NB4 (cell line): ENCODE measurements around the gene SND1.

Experiments used
- MAX ChIP-seq: IDR thresholded peaks from 2 replicates; pipeline ENCODE4 v1.6.1; 2011; ENCODE audit warnings: low read depth, low read length
- POLR2A ChIP-seq: IDR thresholded peaks from 2 replicates; pipeline ENCODE4 v1.6.1; 2011; ENCODE audit warnings: mild to moderate bottlenecking; ENCODE audit not compliant: insufficient read length; ENCODE audit errors: extremely low read depth

- TF ChIP-seq POLR2A (no peak), MAX (no peak)
Observed at GRCh38 chr7:127702052-127702652, 50.2 kb downstream of the SND1 start.
